Central memory CD8-positive, alpha-beta T cell (primary cell): ENCODE measurements around the gene KAT7.
"Not testable (repeated sequence)": the region's sequence is repeated elsewhere in the genome, so short reads cannot be mapped to it uniquely, and the experiment has no call there.

Experiments
- ATAC-seq: fragments of 150-1000 bp; cut with Tn5 transposase; replicated peaks from 2 replicates; pipeline ENCODE4 v1.10.0; 2022; ENCODE audit warnings: mild to moderate bottlenecking, moderate FRiP score, moderate number of reproducible peaks; ENCODE audit not compliant: poor library complexity, severe bottlenecking; ENCODE audit errors: extremely low read depth
- DNase-seq, 2 donors: peaks; one replicate each; pipeline ENCODE4 v3.0.0; 2021; ENCODE audit warnings: low spot score in 2 of 2
- H3K27ac Mint-ChIP-seq: one replicate; pipeline ENCODE4 v1.8.0; 2022; ENCODE audit warnings: low read depth, mild to moderate bottlenecking, moderate library complexity, mixed read lengths
- H3K27me3 Mint-ChIP-seq: one replicate; pipeline ENCODE4 v1.8.0; 2022; ENCODE audit warnings: mixed read lengths
- H3K36me3 Mint-ChIP-seq: one replicate; pipeline ENCODE4 v1.8.0; 2022; ENCODE audit warnings: mild to moderate bottlenecking, moderate library complexity, mixed read lengths; ENCODE audit not compliant: insufficient read depth
- H3K4me1 Mint-ChIP-seq: one replicate; pipeline ENCODE4 v1.8.0; 2022; ENCODE audit warnings: mixed read lengths
- H3K4me3 Mint-ChIP-seq: one replicate; pipeline ENCODE4 v1.8.0; 2022; ENCODE audit warnings: mild to moderate bottlenecking, moderate library complexity, mixed read lengths
- H3K9me3 Mint-ChIP-seq: one replicate; pipeline ENCODE4 v1.8.0; 2022; ENCODE audit warnings: mixed read lengths

Gene KAT7

DNA sequence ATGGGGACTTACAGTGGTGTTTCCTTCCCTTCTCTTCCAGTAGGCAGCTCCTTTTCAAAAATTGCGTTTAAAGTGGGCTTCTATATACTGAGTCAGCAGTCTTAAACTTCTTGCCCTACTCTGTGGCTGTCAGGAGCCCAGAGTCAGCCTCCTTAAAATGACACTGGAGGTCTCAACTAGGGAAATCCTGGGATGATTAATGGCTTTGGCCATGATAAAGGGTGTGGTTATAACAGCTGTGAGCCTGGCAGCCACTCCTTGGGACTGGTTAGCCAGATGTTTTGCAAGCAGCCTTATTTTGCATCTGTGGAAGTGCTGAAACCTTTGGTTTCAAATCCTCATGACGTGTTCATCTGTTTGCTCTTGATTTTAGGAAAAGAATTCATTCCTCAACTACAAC lies 34.3 kb downstream of the KAT7 start:
- Mint-ChIP-seq H3K36me3 (peaks cover 73% of the 10 kb centered on the region), H3K27me3 (no peaks in the 10 kb centered on the region), H3K9me3 (no peaks in the 10 kb centered on the region), H3K27ac (peak overlapping the region; percentile 62), H3K4me1 (peaks cover 27% of the 10 kb centered on the region), H3K4me3 (no peak overlapping the region)
- DNase-seq (no peak), ATAC-seq (no peak)

GRCh38 chr17:49823614-49824013 lies 35.1 kb downstream of the KAT7 start:
- H3K36me3 Mint-ChIP-seq: peaks cover 73% of the 10 kb centered on the region
- no peak overlapping the region for H3K4me3 Mint-ChIP-seq
- no peaks in the 10 kb centered on the region for H3K27me3 Mint-ChIP-seq
- H3K9me3 Mint-ChIP-seq: no peaks in the 10 kb centered on the region
- no peak for DNase-seq
- no peak for ATAC-seq
- no peak overlapping the region for H3K27ac Mint-ChIP-seq
- H3K4me1 Mint-ChIP-seq: peaks cover 19% of the 10 kb centered on the region

GRCh38 chr17:49825645-49826044 lies 37.2 kb downstream of the KAT7 start:
- no peak overlapping the region for H3K27ac Mint-ChIP-seq
- ATAC-seq: no peak
- no peaks in the 10 kb centered on the region for H3K27me3 Mint-ChIP-seq
- peaks cover 81% of the 10 kb centered on the region for H3K36me3 Mint-ChIP-seq
- no peak for DNase-seq
- H3K4me3 Mint-ChIP-seq: no peak overlapping the region
- H3K4me1 Mint-ChIP-seq: peaks cover 8% of the 10 kb centered on the region
- no peaks in the 10 kb centered on the region for H3K9me3 Mint-ChIP-seq

GRCh38 chr17:49828325-49828724 lies 39.8 kb downstream of the KAT7 start:
- not testable (repeated sequence) for H3K27ac Mint-ChIP-seq, ATAC-seq, H3K27me3 Mint-ChIP-seq, DNase-seq, H3K4me3 Mint-ChIP-seq, H3K4me1 Mint-ChIP-seq, H3K9me3 Mint-ChIP-seq
- H3K36me3 Mint-ChIP-seq: peaks cover 72% of the 10 kb centered on the region

GRCh38 chr17:49829026-49829425 lies 40.5 kb downstream of the KAT7 start:
- no peaks in the 10 kb centered on the region for H3K27me3 Mint-ChIP-seq
- H3K36me3 Mint-ChIP-seq: peaks cover 72% of the 10 kb centered on the region
- no peak overlapping the region for H3K4me3 Mint-ChIP-seq
- H3K9me3 Mint-ChIP-seq: no peaks in the 10 kb centered on the region
- no peak for ATAC-seq
- no peak overlapping the region for H3K27ac Mint-ChIP-seq
- no peaks in the 10 kb centered on the region for H3K4me1 Mint-ChIP-seq
- no peak for DNase-seq

- Mint-ChIP-seq H3K4me1 (peaks cover 2% of the 10 kb centered on the region), H3K36me3 (peaks cover 67% of the 10 kb centered on the region), H3K9me3 (no peaks in the 10 kb centered on the region), H3K4me3 (no peak overlapping the region), H3K27me3 (no peaks in the 10 kb centered on the region), H3K27ac (no peak overlapping the region)
- DNase-seq (no peak), ATAC-seq (no peak)
Observed at GRCh38 chr17:49830605-49831004, 42.1 kb downstream of the KAT7 start.

- no peak for ATAC-seq
- H3K4me1 Mint-ChIP-seq: peaks cover 18% of the 10 kb centered on the region
- no peak overlapping the region for H3K27ac Mint-ChIP-seq
- H3K27me3 Mint-ChIP-seq: no peaks in the 10 kb centered on the region
- no peak overlapping the region for H3K4me3 Mint-ChIP-seq
- H3K9me3 Mint-ChIP-seq: no peaks in the 10 kb centered on the region
- peaks cover 59% of the 10 kb centered on the region for H3K36me3 Mint-ChIP-seq
- no peak for DNase-seq
Observed at GRCh38 chr17:49832840-49833599, 44.5 kb downstream of the KAT7 start.

- no peak overlapping the region for H3K27ac Mint-ChIP-seq
- DNase-seq: no peak
- H3K36me3 Mint-ChIP-seq: peaks cover 48% of the 10 kb centered on the region
- H3K9me3 Mint-ChIP-seq: no peaks in the 10 kb centered on the region
- no peak overlapping the region for H3K4me3 Mint-ChIP-seq
- no peaks in the 10 kb centered on the region for H3K27me3 Mint-ChIP-seq
- ATAC-seq: no peak
- H3K4me1 Mint-ChIP-seq: peaks cover 28% of the 10 kb centered on the region
Observed at GRCh38 chr17:49834118-49834743, 45.8 kb downstream of the KAT7 start.

DNA sequence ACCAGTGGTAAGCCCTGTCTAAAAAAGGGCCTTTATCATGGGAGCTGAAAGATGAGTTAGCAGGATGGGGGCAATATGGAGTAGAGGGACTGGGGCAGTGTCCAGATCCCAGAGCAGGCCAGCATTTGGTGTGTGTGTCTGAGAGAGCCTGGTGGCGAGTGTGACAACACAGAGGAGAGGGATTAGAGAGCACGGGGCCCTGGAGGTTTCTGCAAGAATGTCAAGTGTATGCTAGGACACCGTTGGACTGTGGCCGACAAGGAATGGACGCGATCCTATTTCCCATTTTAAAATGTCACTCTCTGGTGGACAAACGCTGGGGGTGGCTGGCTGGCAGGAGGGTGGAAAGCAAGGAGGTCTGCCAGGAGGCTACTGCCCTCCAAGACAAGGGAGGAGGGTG lies 47.0 kb downstream of the KAT7 start:
- Mint-ChIP-seq H3K9me3 (no peaks in the 10 kb centered on the region), H3K4me3 (no peak overlapping the region), H3K4me1 (peaks cover 37% of the 10 kb centered on the region), H3K27ac (no peak overlapping the region), H3K36me3 (peaks cover 40% of the 10 kb centered on the region), H3K27me3 (no peaks in the 10 kb centered on the region)
- DNase-seq (no peak), ATAC-seq (no peak)

DNA sequence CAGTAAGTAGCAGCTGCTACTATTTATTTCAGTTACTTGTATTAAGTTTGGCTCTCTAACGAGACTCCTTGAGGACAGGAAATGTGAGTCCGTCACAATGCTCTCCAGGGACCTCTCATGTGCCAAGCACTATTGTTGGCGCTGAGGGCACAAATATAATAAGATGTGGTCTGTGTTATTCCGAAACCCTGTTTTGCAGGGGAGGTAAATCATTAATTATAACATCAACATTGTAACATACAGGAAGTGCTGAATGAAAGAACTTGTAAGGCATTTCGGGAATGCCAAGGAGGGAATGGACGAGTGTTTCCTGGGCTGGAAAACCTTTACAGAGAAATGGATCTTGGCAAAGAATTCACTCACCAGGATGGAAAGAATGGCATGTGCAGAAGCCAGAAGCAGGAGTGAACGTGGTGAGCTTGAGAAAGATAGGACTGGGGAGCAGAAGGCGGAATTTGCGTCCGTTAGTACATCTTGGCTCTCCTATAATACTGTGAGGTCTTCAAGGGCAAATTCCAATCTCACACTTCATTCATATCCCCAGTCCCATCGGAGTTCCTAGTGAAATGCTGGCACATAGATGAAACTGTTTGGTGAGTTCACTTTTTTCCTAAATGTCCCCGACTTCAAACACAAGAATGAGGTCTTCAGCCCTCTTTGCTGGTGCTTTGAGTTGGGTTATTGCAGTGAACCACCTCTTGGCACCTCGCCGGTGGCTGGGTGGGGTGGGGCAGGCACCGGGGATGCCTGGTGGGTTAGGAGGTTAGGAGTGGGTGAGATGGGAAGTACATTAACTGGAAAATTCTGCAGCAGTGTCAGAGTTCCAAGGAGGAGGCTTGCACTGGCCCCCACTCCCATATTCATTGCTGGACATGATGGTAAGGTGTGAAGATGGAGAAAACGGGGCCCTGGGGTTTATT lies 47.9 kb downstream of the KAT7 start:
- H3K36me3 Mint-ChIP-seq: peaks cover 39% of the 10 kb centered on the region
- ATAC-seq: no peak
- DNase-seq: no peak
- H3K27me3 Mint-ChIP-seq: no peaks in the 10 kb centered on the region
- H3K27ac Mint-ChIP-seq: peak overlapping the region; percentile 38
- peaks cover 37% of the 10 kb centered on the region for H3K4me1 Mint-ChIP-seq
- no peak overlapping the region for H3K4me3 Mint-ChIP-seq
- H3K9me3 Mint-ChIP-seq: no peaks in the 10 kb centered on the region

DNA sequence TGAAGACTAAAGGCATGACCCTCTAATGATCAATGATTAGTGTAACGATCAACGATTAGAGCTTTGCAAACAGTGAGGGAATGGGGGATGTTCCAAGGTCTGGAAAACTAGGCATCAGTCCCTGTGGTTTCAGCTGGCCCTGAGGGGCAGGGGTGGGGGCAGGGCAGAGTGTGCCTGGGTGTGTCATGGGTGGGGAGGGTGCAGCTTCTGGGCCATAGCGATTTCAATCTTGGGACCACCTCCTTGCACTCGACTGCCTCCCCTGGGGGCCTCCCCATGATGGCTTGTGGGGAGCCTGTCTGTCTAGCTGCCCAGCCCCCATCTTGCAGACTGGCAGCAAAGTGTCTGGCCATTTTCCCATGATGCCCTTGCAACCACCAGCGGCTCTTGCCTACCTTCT lies 51.0 kb downstream of the KAT7 start:
- peaks cover 42% of the 10 kb centered on the region for H3K4me1 Mint-ChIP-seq
- no peak for ATAC-seq
- H3K9me3 Mint-ChIP-seq: no peaks in the 10 kb centered on the region
- no peak overlapping the region for H3K27ac Mint-ChIP-seq
- no peak overlapping the region for H3K4me3 Mint-ChIP-seq
- no peak for DNase-seq
- H3K36me3 Mint-ChIP-seq: peaks cover 18% of the 10 kb centered on the region
- H3K27me3 Mint-ChIP-seq: no peaks in the 10 kb centered on the region

DNA sequence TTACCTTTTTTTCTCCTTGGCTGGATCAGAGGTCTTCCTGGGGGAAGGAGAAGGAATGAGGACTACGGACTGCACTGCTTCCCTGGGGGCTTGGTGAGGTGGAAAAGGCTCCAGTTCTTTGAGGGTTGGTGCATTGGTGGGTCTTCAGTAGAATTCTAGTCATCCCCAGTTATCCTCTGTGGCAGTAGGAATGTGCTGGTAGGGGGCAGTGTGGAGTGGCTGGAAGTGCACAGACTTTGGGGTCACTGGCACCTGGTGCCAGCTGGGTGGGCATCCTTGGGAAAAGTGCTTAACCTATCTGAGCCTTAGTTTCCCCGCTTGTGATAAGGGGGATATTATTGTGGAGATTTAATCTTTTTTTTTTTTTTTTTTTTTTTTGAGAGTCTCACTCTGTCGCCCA lies 53.1 kb downstream of the KAT7 start:
- H3K9me3 Mint-ChIP-seq: no peaks in the 10 kb centered on the region
- no peak for DNase-seq
- H3K4me1 Mint-ChIP-seq: peaks cover 41% of the 10 kb centered on the region
- H3K36me3 Mint-ChIP-seq: peaks cover 16% of the 10 kb centered on the region
- ATAC-seq: no peak
- H3K4me3 Mint-ChIP-seq: no peak overlapping the region
- H3K27ac Mint-ChIP-seq: no peak overlapping the region
- no peaks in the 10 kb centered on the region for H3K27me3 Mint-ChIP-seq
